Measurements from ENCODE around the gene CAMK1G.

Gene CAMK1G

GRCh38 chr1:209611771-209612570, 28.5 kb downstream of the CAMK1G start:
- DNase-seq (ENCODE audit: low spot score), result peak; percentile 23
- in situ Hi-C loops (cut with MboI; ENCODE audit: low sequenced_read_pairs, unreplicated experiment), result no loop called here
- no peak for TF ChIP-seq CTCF (IDR thresholded peaks at IDR 0.05; ENCODE audit: borderline replicate concordance, control extremely low read depth, extremely low read depth, insufficient read depth, missing control alignments)

GRCh38 chr1:209612646-209613399, 29.3 kb downstream of the CAMK1G start:
- TF ChIP-seq CTCF (IDR thresholded peaks at IDR 0.05; ENCODE audit: borderline replicate concordance, control extremely low read depth, extremely low read depth, insufficient read depth, missing control alignments), result no peak
- in situ Hi-C loops (cut with MboI; ENCODE audit: low sequenced_read_pairs, unreplicated experiment), result no loop called here
- peak; percentile 11 for DNase-seq (ENCODE audit: low spot score)

GRCh38 chr1:209613400-209614150, 30.1 kb downstream of the CAMK1G start:
- TF ChIP-seq CTCF (IDR thresholded peaks at IDR 0.05; ENCODE audit: borderline replicate concordance, control extremely low read depth, extremely low read depth, insufficient read depth, missing control alignments), result no peak
- in situ Hi-C loops (cut with MboI; ENCODE audit: low sequenced_read_pairs, unreplicated experiment), result no loop called here
- DNase-seq (ENCODE audit: low spot score), result no peak

- DNase-seq (ENCODE audit: low spot score), result no peak
- in situ Hi-C loops (cut with MboI; ENCODE audit: low sequenced_read_pairs, unreplicated experiment), result no loop called here
- TF ChIP-seq CTCF (IDR thresholded peaks at IDR 0.05; ENCODE audit: borderline replicate concordance, control extremely low read depth, extremely low read depth, insufficient read depth, missing control alignments), result no peak
Measured at GRCh38 chr1:209614151-209614420, 30.6 kb downstream of the CAMK1G start.

GRCh38 chr1:209614906-209615305, 31.4 kb downstream of the CAMK1G start:
- in situ Hi-C loops (cut with MboI; ENCODE audit: low sequenced_read_pairs, unreplicated experiment), result no loop called here
- DNase-seq (ENCODE audit: low spot score), result peak; percentile 12
- TF ChIP-seq CTCF (IDR thresholded peaks at IDR 0.05; ENCODE audit: borderline replicate concordance, control extremely low read depth, extremely low read depth, insufficient read depth, missing control alignments), result no peak

GRCh38 chr1:209616366-209617046, 33.0 kb downstream of the CAMK1G start:
- in situ Hi-C loops (cut with MboI; ENCODE audit: low sequenced_read_pairs, unreplicated experiment), result no loop called here
- no peak for TF ChIP-seq CTCF (IDR thresholded peaks at IDR 0.05; ENCODE audit: borderline replicate concordance, control extremely low read depth, extremely low read depth, insufficient read depth, missing control alignments)

More at GRCh38 chr1:209616366-209617046, 33.0 kb downstream of the CAMK1G start:
- no peak for DNase-seq (ENCODE audit: low spot score)

Data from GM13976 (cell line).